GM12873 (cell line): Measurements from ENCODE around the gene CCT6A.

Experiments
- TF ChIP-seq, protein P1 (sequence below): IDR thresholded peaks from 2 replicates; pipeline ENCODE4 v1.5.1; 2012; ENCODE audit warnings: low read depth, mild to moderate bottlenecking, moderate library complexity, low read length, control low read depth; ENCODE audit not compliant: insufficient read depth; ENCODE audit errors: missing control alignments

Gene CCT6A

DNA sequence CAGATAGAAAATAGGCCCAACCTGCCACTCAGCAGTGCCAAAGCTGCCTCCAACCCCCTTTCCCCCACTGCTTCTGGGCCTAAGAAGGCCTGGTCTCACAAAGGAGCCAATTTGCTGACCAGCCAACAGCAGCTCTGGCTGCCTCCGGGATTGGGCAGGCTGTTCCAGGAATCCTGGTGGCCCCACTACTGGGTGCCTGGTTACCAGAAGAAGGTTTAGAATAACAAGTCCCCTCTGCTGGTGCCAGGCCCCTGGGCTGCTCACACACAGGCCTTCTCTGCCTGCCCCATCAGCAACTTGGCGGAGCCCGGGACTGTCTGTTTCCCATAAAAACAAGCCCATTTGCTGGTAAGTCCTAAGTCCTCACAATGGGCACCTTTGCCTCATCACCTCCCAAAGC lies 40.0 kb downstream of the CCT6A start:
- TF ChIP-seq, protein P1, sequence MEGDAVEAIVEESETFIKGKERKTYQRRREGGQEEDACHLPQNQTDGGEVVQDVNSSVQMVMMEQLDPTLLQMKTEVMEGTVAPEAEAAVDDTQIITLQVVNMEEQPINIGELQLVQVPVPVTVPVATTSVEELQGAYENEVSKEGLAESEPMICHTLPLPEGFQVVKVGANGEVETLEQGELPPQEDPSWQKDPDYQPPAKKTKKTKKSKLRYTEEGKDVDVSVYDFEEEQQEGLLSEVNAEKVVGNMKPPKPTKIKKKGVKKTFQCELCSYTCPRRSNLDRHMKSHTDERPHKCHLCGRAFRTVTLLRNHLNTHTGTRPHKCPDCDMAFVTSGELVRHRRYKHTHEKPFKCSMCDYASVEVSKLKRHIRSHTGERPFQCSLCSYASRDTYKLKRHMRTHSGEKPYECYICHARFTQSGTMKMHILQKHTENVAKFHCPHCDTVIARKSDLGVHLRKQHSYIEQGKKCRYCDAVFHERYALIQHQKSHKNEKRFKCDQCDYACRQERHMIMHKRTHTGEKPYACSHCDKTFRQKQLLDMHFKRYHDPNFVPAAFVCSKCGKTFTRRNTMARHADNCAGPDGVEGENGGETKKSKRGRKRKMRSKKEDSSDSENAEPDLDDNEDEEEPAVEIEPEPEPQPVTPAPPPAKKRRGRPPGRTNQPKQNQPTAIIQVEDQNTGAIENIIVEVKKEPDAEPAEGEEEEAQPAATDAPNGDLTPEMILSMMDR = no peak

DNA sequence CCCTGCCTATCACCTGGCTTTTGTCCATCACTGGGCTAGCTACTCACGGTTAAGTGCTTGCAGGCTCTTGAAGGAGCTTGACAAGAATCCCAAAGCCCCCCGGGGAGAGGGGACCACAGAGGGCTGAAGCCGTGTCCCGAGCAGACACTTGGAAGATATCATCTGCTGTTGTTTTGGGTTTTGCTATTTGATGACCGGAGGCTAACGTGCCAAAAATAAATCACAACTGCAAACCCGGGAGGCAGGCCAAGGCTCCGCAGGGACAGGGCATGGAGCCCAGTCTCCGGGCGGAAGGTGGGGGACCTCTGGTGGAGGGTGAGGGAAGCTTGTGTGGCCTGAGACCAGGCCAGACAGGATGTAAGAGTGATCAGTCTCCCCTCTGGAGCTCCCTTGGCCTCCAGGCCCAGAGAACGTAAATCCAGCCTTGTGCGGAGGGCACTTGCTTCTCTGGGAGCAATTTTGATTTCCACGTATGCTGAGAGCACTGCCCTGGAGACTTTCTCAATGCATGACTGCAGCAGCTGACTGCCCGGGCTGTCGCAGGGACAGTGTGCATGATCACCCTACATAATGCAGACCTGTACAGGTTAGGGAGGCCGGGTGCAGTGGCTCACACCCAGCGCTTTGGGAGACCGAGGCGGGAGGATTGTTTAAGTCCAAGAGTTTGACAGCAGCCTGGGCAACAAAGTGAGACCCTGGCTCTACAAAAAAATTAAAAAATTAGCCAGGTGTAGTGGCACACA lies 41.4 kb downstream of the CCT6A start, which contains the start of gene PHKG1:
Gene PHKG1 (minus strand): TSS at position 164 of the 743 bp plus-strand sequence. CDS start 4,011 bp downstream, outside the sequence.
- TF ChIP-seq, protein P1 = peak; percentile 7

DNA sequence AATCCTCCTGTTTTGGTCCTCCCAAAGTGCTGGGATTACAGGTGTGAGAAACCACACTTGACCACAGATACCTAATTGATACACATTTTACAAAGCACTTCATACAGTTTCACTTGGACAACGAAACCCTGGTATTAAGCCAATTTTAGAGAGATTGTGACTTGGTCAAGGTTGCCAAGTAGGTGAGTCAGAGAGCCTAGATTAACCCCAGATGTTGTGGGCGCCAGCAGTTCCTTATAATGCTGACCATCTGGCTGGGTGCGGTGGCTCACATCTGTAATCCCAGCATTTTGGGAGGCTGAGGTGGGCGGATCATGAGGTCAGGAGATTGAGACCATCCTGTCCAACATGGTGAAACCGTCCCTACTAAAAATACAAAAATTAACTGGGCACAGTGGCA lies 46.1 kb downstream of the CCT6A start:
- TF ChIP-seq, protein P1 = no peak

DNA sequence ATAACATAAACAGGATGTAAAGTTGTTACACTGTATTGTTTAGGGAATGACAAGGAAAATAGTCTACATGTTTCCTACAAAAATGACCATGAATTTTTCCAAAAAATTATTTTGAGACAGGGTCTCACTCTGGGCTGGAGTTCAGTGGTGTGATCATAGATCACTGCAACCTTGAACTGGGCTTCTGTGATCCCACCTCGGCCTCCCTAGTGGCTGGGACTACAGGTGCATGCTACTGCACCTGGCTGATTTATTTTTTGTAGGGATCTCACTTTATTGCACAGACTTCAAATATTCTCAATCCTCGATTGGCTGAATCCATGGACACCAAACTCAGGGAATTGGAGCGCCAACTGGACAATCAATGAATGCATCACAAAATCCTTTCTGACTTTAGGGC lies 48.1 kb downstream of the CCT6A start:
- TF ChIP-seq, protein P1 = peak; percentile 19

DNA sequence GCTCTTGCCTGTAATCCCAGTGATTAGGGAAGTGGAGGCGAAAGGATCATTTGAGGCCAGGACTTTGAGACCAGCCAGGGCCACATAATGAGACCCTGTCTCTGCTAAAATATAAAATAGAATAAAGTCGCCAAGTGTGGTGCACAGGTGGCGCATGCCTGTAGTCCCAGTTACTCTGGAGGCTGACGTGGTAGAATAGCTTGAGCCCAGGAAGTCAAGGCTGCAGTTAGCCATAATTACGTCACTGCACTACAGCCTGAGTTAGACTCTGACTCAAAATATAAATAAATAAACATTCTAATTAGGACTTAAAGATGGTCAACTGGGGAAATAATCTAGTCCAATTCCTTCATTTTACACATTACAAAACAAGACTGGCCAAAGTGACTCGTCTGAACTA lies 53.9 kb downstream of the CCT6A start:
- TF ChIP-seq, protein P1 = no peak

DNA sequence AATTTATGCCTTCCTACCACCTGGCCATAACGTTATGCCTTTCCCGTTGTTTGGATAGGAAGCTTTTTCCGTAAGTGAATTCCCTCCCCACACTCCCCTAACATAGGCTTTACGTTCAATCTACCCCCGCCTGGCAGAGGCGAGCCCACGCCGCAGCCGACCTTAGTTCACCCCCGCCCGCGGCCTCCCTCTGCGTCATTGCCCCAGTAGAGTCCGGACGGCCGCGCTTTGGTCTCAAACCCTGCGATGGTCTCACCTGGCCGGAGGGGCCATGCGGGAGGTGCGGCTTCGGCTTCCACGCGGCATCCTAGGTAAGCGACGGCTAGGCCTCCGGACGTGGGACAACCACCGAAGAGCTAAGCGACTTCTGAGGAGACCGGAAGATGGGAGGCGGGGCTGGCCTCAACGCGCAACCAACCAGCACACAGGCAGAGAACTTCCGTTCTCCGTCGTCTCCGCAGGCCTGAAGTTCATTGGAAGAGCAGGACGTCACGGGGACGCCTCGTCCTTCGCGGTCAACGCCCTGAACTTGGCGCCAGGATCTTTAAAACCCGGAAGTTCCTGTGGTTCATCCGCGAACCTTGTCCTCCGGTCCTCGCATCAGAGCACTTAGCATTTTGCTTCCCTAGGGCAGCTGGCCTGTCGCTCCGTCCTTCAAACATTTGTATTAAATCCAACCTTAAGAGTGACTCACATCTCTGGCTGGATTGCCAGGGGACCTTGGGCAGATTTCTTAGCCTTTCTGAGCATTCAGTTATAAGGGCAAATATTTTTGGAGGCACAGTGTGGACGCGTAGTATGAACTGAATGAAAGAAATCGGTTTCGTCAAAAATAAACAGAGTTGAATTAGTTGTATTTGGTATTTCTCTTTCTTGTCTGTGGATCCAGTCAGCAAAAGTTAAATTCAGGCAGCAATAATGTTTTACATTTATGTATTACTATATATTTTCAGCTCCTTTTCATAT lies 54.8 kb downstream of the CCT6A start, which contains the start of gene CHCHD2:
Gene CHCHD2 (minus strand): TSS at position 369 of the 966 bp plus-strand sequence. CDS start 63 bp downstream, at position 306.
- TF ChIP-seq, protein P1 = no peak

DNA sequence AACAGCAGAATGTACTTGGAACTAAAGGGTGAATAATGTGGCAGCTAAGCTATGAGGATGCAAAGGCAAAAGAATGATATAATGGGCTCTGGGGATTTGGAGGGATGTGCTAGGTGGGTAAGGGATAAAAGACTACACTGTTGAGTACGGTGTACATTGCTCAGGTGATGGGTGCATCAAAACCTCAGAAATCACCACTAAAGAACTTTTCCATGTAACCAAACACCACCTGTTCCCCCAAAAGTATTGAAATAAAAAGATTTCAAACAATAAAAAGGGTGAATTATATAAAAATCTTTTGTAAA lies 56.3 kb downstream of the CCT6A start:
- TF ChIP-seq, protein P1 = no peak
